VCaP (cell line): ENCODE measurements around the gene RGS6.

ENCODE experiments used
- H3K27ac ChIP-seq: fragments of 450-650 bp; 2 replicates; pipeline ENCODE4 v1.5.1; 2017
- CTCF ChIP-seq: fragments of 450-650 bp; conservative IDR thresholded peaks from 2 replicates; pipeline ENCODE4 v1.5.1; 2017; ENCODE audit warnings: mild to moderate bottlenecking, moderate library complexity

The RGS6 gene

GRCh38 chr14:72512925-72513324 lies 580.7 kb downstream of the RGS6 start:
- no peak for TF ChIP-seq CTCF
- no peak overlapping the region for H3K27ac ChIP-seq

- TF ChIP-seq CTCF, result no peak
- no peak overlapping the region for H3K27ac ChIP-seq
These were observed 581.1 kb downstream of the RGS6 start for GRCh38 chr14:72513346-72513745.

GRCh38 chr14:72513965-72514659 lies 581.9 kb downstream of the RGS6 start:
- peak; percentile 82 for TF ChIP-seq CTCF
- H3K27ac ChIP-seq, result no peak overlapping the region

- TF ChIP-seq CTCF, result no peak
- H3K27ac ChIP-seq, result no peak overlapping the region
These were observed 582.4 kb downstream of the RGS6 start for GRCh38 chr14:72514660-72515025.

GRCh38 chr14:72515779-72516770 lies 583.8 kb downstream of the RGS6 start:
- no peak overlapping the region for H3K27ac ChIP-seq
- no peak; the same call in 1 of the 2 replicates for TF ChIP-seq CTCF

- TF ChIP-seq CTCF, result peak; percentile 91
- no peak overlapping the region for H3K27ac ChIP-seq
These were observed 584.9 kb downstream of the RGS6 start for GRCh38 chr14:72516936-72517700.

DNA sequence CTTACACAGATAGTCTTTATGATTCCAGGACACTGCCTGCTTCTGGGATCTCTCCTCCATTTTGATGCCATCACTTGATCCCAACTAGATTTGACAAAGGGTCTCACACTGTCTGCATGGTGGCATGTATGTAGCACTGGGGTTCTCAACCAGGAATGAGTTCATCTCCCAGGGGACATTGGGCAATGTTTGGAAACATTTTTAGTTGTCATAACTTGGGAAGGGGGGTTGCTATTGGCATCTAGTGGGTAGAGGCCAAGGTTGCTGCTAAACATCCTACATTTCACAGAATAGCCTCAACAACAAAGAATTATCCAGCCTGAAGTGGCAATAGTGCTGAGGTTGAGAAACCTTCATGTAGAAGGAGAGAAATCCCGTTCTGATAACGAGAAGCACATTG lies 585.5 kb downstream of the RGS6 start:
- no peak overlapping the region for H3K27ac ChIP-seq
- TF ChIP-seq CTCF, result no peak
